SK-N-SH (cell line): ENCODE results near the gene CDH4. TPM values are rescaled to one million over a fixed set of nuclear protein-coding genes. Genes with fewer than 3 reads are reported as not detected.

Source experiments
- CTCF ChIA-PET: fragments of 300-600, 350-600 bp; formaldehyde crosslinking; extraction: SDS; loops from one replicate; lab custom pipeline; 2021; lab: Yijun Ruan, JAX
- POLR2A ChIA-PET: fragments of 350-600 bp; sonication (Branson Sonifier 250); formaldehyde crosslinking; extraction: SDS; loops from one replicate; lab custom pipeline; 2020; ENCODE audit warnings: antibody characterized with exemption, inconsistent platforms; lab: Yijun Ruan, JAX
- DNase-seq: peaks from one replicate; pipeline ENCODE4 v3.0.0; 2012
- H2AFZ ChIP-seq: fragments of 200-600 bp; sonication (generic); 2 replicates; pipeline ENCODE4 v1.8.1; 2016; ENCODE audit warnings: antibody characterized with exemption, mild to moderate bottlenecking, low read depth
- H3F3A ChIP-seq: fragments of 200-600 bp; sonication (generic); replicated peaks from 2 replicates; pipeline ENCODE3; 2016; ENCODE audit warnings: antibody characterized with exemption, mild to moderate bottlenecking; ENCODE audit not compliant: insufficient read depth
- H3K27ac ChIP-seq, 2 experiments: fragments of 200-500 bp in 1 of 2; fragments of 200-600 bp in 1 of 2; sonication (Bioruptor generic) in 1 of 2; sonication (generic), shearing (Covaris generic) in 1 of 2; 2 replicates each; pipeline versions ENCODE4 v1.5.1 to v1.6.1; 2014 to 2016; ENCODE audit warnings: low read depth in 2 of 2, inconsistent platforms in 1 of 2, low read length in 1 of 2, mild to moderate bottlenecking in 1 of 2, mixed read lengths in 1 of 2
- H3K27me3 ChIP-seq: fragments of 200-600 bp; sonication (generic), shearing (Covaris generic); 2 replicates; pipeline ENCODE4 v1.6.1; 2016; ENCODE audit warnings: mixed run types; ENCODE audit not compliant: insufficient read depth
- H3K36me3 ChIP-seq, 2 experiments: fragments of 200-500 bp in 1 of 2; fragments of 200-600 bp in 1 of 2; sonication (Bioruptor generic) in 1 of 2; sonication (generic) in 1 of 2; replicated peaks in 1 of 2; 2 replicates each; pipeline versions ENCODE3 to v1.5.1; 2014 to 2016; ENCODE audit warnings: low read length in 1 of 2, mild to moderate bottlenecking in 1 of 2; ENCODE audit not compliant: insufficient read depth in 2 of 2, control insufficient read depth in 1 of 2
- H3K4me1 ChIP-seq, 2 experiments: fragments of 200-500 bp in 1 of 2; fragments of 200-600 bp in 1 of 2; sonication (Bioruptor generic) in 1 of 2; sonication (generic), shearing (Covaris generic) in 1 of 2; 2 replicates each; pipeline versions ENCODE4 v1.5.1 to v1.6.1; 2014 to 2016; ENCODE audit warnings: low read depth in 1 of 2, low read length in 1 of 2, mixed run types in 1 of 2; ENCODE audit not compliant: insufficient read depth in 2 of 2, control insufficient read depth in 1 of 2
- H3K4me2 ChIP-seq: fragments of 200-600 bp; sonication (generic), shearing (Covaris generic); 2 replicates; pipeline ENCODE4 v1.6.1; 2017; ENCODE audit warnings: mixed run types
- H3K4me3 ChIP-seq, 2 experiments: fragments of 200-500 bp in 1 of 2; fragments of 200-600 bp in 1 of 2; sonication (Bioruptor generic) in 1 of 2; sonication (generic), shearing (Covaris generic) in 1 of 2; 2 replicates each; pipeline versions ENCODE4 v1.5.1 to v1.8.1; 2014 to 2016; ENCODE audit warnings: low read depth in 2 of 2, inconsistent platforms in 1 of 2, low read length in 1 of 2, mild to moderate bottlenecking in 1 of 2, mixed read lengths in 1 of 2, moderate library complexity in 1 of 2
- H3K79me2 ChIP-seq: fragments of 200-600 bp; sonication (generic); 2 replicates; pipeline ENCODE4 v1.8.1; 2017; ENCODE audit warnings: mild to moderate bottlenecking; ENCODE audit not compliant: insufficient read depth
- H3K9ac ChIP-seq: fragments of 200-600 bp; sonication (generic); 2 replicates; pipeline ENCODE4 v1.6.1; 2017; ENCODE audit warnings: mixed run types
- H3K9me2 ChIP-seq: fragments of 200-600 bp; sonication (generic); 2 replicates; pipeline ENCODE4 v1.6.1; 2017; ENCODE audit warnings: mixed run types
- H3K9me3 ChIP-seq: fragments of 200-600 bp; sonication (generic); 2 replicates; pipeline ENCODE4 v1.6.1; 2017; ENCODE audit warnings: mixed run types, mild to moderate bottlenecking, moderate library complexity
- H4K20me1 ChIP-seq: fragments of 200-600 bp; sonication (generic); 2 replicates; pipeline ENCODE4 v1.6.1; 2017; ENCODE audit warnings: mild to moderate bottlenecking, mixed run types; ENCODE audit not compliant: insufficient read depth
- CHD2 ChIP-seq: fragments of 150-350 bp; IDR thresholded peaks from 2 replicates; pipeline ENCODE4 v1.6.1; 2018; ENCODE audit warnings: low read length; ENCODE audit not compliant: partially characterized antibody
- CTCF ChIP-seq: fragments of 200-600 bp; sonication (generic); IDR thresholded peaks from 2 replicates; pipeline ENCODE4 v1.6.1; 2017; ENCODE audit warnings: antibody characterized with exemption, mild to moderate bottlenecking, moderate library complexity
- FOSL2 ChIP-seq: IDR thresholded peaks from 2 replicates; pipeline ENCODE4 v1.4.0; 2012; ENCODE audit warnings: low read depth, mild to moderate bottlenecking, moderate library complexity, borderline replicate concordance
- FOXJ3 ChIP-seq: sonication (generic); formaldehyde crosslinking; IDR thresholded peaks from 2 replicates; pipeline ENCODE4 v1.5.1; 2020; ENCODE audit warnings: mild to moderate bottlenecking, missing genetic modification reagents
- JUND ChIP-seq: IDR thresholded peaks from 2 replicates; pipeline ENCODE4 v1.4.0; 2012
- MAX ChIP-seq: IDR thresholded peaks from 2 replicates; pipeline ENCODE4 v1.4.0; 2012; ENCODE audit warnings: low read depth
- MEF2A ChIP-seq: IDR thresholded peaks from 2 replicates; pipeline ENCODE4 v1.4.0; 2012; ENCODE audit warnings: low read depth, borderline replicate concordance
- MXI1 ChIP-seq: IDR thresholded peaks from 2 replicates; pipeline ENCODE4 v1.6.1; 2012; ENCODE audit warnings: mild to moderate bottlenecking, low read depth, low read length, improper control_type of control experiment
- NRF1 ChIP-seq: IDR thresholded peaks from 2 replicates; pipeline ENCODE4 v1.6.1; 2012; ENCODE audit warnings: low read depth, mild to moderate bottlenecking, low read length
- PBX3 ChIP-seq: IDR thresholded peaks from 2 replicates; pipeline ENCODE4; 2012
- POLR2AphosphoS5 ChIP-seq: IDR thresholded peaks from 2 replicates; pipeline ENCODE4 v1.6.1; 2012; ENCODE audit warnings: low read depth, low read length
- RCOR1 ChIP-seq: fragments of 150-350 bp; IDR thresholded peaks from 2 replicates; pipeline ENCODE4 v1.6.1; 2017; ENCODE audit warnings: antibody characterized with exemption, low read length
- RFX5 ChIP-seq: IDR thresholded peaks from 2 replicates; pipeline ENCODE4 v1.6.1; 2012; ENCODE audit warnings: mild to moderate bottlenecking, improper control_type of control experiment, low read length
- RXRA ChIP-seq: IDR thresholded peaks from 2 replicates; pipeline ENCODE4 v1.4.0; 2012; ENCODE audit warnings: low read depth, mild to moderate bottlenecking, borderline replicate concordance
- SIN3A ChIP-seq: IDR thresholded peaks from 2 replicates; pipeline ENCODE4 v1.6.1; 2012; ENCODE audit warnings: low read depth, mild to moderate bottlenecking, low read length, moderate library complexity, borderline replicate concordance
- SMC3 ChIP-seq: IDR thresholded peaks from 2 replicates; pipeline ENCODE4 v1.6.1; 2012; ENCODE audit warnings: low read depth, low read length, improper control_type of control experiment
- TAF1 ChIP-seq: IDR thresholded peaks from 2 replicates; pipeline ENCODE4 v1.6.1; 2012; ENCODE audit warnings: low read depth, mild to moderate bottlenecking, low read length, moderate library complexity, borderline replicate concordance
- TCF12 ChIP-seq: IDR thresholded peaks from 2 replicates; pipeline ENCODE4 v1.4.0; 2012
- TEAD4 ChIP-seq: IDR thresholded peaks from 2 replicates; pipeline ENCODE4 v1.4.0; 2012; ENCODE audit warnings: mild to moderate bottlenecking, borderline replicate concordance; ENCODE audit not compliant: insufficient read depth
- WGBS: methylation state at CpG from one replicate; pipeline ENCODE4 v1.1.6; 2017; ENCODE audit warnings: low lambda C conversion rate; 5-methylcytosine and 5-hydroxymethylcytosine counted together
- polyA plus RNA-seq, 3 experiments: library from polyadenylated mRNA; depleted of rRNA; stranded (reverse); fragments of >200 nt; gene quantifications; 2 replicates each; pipeline ENCODE4 v1.2.3, GENCODE V29; 2012
- TF ChIP-seq, protein P1 (sequence below): fragments of 150-350 bp; IDR thresholded peaks from 2 replicates; pipeline ENCODE4 v1.6.1; 2016; ENCODE audit warnings: mild to moderate bottlenecking, low read depth, low read length
- TF ChIP-seq, protein P2 (sequence below): IDR thresholded peaks from 2 replicates; pipeline ENCODE4 v1.4.0; 2012; ENCODE audit warnings: low read depth, borderline replicate concordance
- TF ChIP-seq, protein P3 (sequence below): fragments of 150-350 bp; IDR thresholded peaks from 2 replicates; pipeline ENCODE4 v1.6.1; 2017; ENCODE audit warnings: antibody characterized with exemption, low read length, low read depth, borderline replicate concordance

CDH4 gene
- polyA plus RNA-seq, 1 of the 3 experiments (the other 2 are of a cell fraction) = not detected

DNA sequence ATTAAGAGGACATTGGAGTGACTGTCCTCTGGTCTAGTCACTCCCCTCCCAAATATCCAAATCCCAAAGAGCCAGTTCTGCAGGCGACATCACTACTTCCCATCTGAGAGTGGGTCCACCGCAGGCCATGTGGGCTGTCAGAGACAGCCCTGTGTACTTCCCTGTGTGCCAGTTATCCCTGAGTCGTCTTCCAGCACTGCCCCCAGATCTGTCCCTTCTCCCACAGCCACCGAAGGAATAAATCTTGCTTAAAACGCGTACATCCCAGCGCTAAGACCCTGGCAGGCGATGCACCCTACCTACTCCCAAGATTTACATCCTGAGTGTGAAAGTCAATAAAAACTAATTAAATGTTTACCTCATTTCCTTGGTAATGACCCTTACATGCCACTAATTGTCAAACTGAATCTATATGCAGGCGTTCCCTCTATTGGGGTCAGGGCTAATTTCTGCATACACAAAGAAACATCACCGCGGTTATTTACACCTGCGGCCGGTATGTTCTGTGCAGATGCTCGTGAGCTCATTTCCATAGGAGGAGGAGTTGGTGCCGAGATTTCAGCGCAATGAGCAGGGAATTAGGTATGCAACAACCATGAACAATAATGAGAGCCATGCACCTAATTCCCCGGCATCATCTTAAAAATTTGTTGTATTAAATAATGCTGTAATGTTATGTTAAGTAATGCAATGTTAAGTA is 31.3 kb upstream of the CDH4 start:
- Histone ChIP-seq H3K9me2 (no peaks in the 10 kb centered on the region), H3K27me3 (no peaks in the 10 kb centered on the region), H4K20me1 (no peaks in the 10 kb centered on the region), H3K9ac (no peak overlapping the region), H3K4me2 (no peak overlapping the region), H3K79me2 (no peaks in the 10 kb centered on the region), H3K4me3 (no peak overlapping the region), H2AFZ (no peak overlapping the region), H3K4me1 (no peaks in the 10 kb centered on the region; a peak in 1 of 4 replicates), H3K27ac (no peak overlapping the region), H3F3A (no peaks in the 10 kb centered on the region), H3K36me3 (no peaks in the 10 kb centered on the region), H3K9me3 (no peaks in the 10 kb centered on the region)
- POLR2A ChIA-PET = no interaction called here
- no peak for DNase-seq
- WGBS = 59% methylated on average over 17 of the region's 17 CpGs
- TF ChIP-seq RXRA = no peak
- TF ChIP-seq FOSL2 = no peak
- TF ChIP-seq RFX5 = no peak
- TF ChIP-seq JUND = no peak
- no peak for TF ChIP-seq RCOR1
- TF ChIP-seq, protein P1, sequence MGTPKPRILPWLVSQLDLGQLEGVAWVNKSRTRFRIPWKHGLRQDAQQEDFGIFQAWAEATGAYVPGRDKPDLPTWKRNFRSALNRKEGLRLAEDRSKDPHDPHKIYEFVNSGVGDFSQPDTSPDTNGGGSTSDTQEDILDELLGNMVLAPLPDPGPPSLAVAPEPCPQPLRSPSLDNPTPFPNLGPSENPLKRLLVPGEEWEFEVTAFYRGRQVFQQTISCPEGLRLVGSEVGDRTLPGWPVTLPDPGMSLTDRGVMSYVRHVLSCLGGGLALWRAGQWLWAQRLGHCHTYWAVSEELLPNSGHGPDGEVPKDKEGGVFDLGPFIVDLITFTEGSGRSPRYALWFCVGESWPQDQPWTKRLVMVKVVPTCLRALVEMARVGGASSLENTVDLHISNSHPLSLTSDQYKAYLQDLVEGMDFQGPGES = no peak
- TF ChIP-seq TCF12 = no peak
- TF ChIP-seq PBX3 = no peak
- no peak for TF ChIP-seq SMC3
- TF ChIP-seq POLR2AphosphoS5 = no peak
- TF ChIP-seq MEF2A = no peak
- no peak for TF ChIP-seq TAF1
- CTCF ChIA-PET = interaction anchor here (3.5 kb wide), 1 partner anchor 8 kb away, joined by 26 read pairs; no protein-coding TSS in a partner anchor

- Histone ChIP-seq H3K79me2 (no peaks in the 10 kb centered on the region), H3K36me3 (no peaks in the 10 kb centered on the region), H3K4me1 (no peaks in the 10 kb centered on the region), H3F3A (no peaks in the 10 kb centered on the region), H3K4me2 (no peak overlapping the region), H3K9me2 (no peaks in the 10 kb centered on the region), H3K9me3 (no peaks in the 10 kb centered on the region), H3K27me3 (no peaks in the 10 kb centered on the region), H2AFZ (no peak overlapping the region), H3K27ac (no peak overlapping the region), H4K20me1 (no peaks in the 10 kb centered on the region), H3K9ac (no peak overlapping the region), H3K4me3 (no peak overlapping the region)
- CTCF ChIA-PET = interaction anchor here (1.4 kb wide), 1 partner anchor 12 kb away, joined by 3 read pairs; no protein-coding TSS in a partner anchor
- POLR2A ChIA-PET = no interaction called here
- DNase-seq = no peak
- WGBS = 48% methylated on average over 3 of the region's 3 CpGs
- TF ChIP-seq, protein P2, sequence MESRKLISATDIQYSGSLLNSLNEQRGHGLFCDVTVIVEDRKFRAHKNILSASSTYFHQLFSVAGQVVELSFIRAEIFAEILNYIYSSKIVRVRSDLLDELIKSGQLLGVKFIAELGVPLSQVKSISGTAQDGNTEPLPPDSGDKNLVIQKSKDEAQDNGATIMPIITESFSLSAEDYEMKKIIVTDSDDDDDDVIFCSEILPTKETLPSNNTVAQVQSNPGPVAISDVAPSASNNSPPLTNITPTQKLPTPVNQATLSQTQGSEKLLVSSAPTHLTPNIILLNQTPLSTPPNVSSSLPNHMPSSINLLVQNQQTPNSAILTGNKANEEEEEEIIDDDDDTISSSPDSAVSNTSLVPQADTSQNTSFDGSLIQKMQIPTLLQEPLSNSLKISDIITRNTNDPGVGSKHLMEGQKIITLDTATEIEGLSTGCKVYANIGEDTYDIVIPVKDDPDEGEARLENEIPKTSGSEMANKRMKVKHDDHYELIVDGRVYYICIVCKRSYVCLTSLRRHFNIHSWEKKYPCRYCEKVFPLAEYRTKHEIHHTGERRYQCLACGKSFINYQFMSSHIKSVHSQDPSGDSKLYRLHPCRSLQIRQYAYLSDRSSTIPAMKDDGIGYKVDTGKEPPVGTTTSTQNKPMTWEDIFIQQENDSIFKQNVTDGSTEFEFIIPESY = no peak
- TF ChIP-seq TEAD4 (no peak), CHD2 (no peak), RFX5 (no peak), MXI1 (no peak), FOSL2 (no peak), CTCF (no peak), SIN3A (no peak), NRF1 (no peak), FOXJ3 (no peak), MAX (no peak)
- TF ChIP-seq, protein P3, sequence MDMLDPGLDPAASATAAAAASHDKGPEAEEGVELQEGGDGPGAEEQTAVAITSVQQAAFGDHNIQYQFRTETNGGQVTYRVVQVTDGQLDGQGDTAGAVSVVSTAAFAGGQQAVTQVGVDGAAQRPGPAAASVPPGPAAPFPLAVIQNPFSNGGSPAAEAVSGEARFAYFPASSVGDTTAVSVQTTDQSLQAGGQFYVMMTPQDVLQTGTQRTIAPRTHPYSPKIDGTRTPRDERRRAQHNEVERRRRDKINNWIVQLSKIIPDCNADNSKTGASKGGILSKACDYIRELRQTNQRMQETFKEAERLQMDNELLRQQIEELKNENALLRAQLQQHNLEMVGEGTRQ = no peak
Measured at GRCh38 chr20:61222699-61223098, 29.4 kb upstream of the CDH4 start.
